H9 (cell line): ENCODE measurements around the gene PATL1. TPM values are rescaled to one million over a fixed set of nuclear protein-coding genes. Genes with fewer than 3 reads are reported as not detected.

Source experiments
- DNase-seq: peaks from one replicate; pipeline ENCODE4 v3.0.0-alpha.2; 2017
- H2AFZ ChIP-seq: one replicate; pipeline ENCODE4 v1.6.1; 2013; ENCODE audit warnings: mild to moderate bottlenecking, low read length, control low read depth, moderate library complexity
- H2AK5ac ChIP-seq: 2 replicates; pipeline ENCODE4 v1.6.1; 2013; ENCODE audit warnings: low read length, control low read depth, mixed read lengths; ENCODE audit not compliant: insufficient read length
- H2BK120ac ChIP-seq: one replicate; pipeline ENCODE4 v1.6.1; 2013; ENCODE audit warnings: low read depth, mild to moderate bottlenecking, low read length, control low read depth, inconsistent platforms; ENCODE audit not compliant: poor library complexity, severe bottlenecking
- H2BK12ac ChIP-seq: 2 replicates; pipeline ENCODE4 v1.6.1; 2013; ENCODE audit warnings: low read length, control low read depth, mixed read lengths, low read depth; ENCODE audit not compliant: insufficient read length
- H2BK15ac ChIP-seq: 2 replicates; pipeline ENCODE4 v1.6.1; 2013; ENCODE audit warnings: low read depth, low read length, control low read depth
- H2BK20ac ChIP-seq: one replicate; pipeline ENCODE4 v1.6.1; 2013; ENCODE audit warnings: low read depth, mild to moderate bottlenecking, low read length, control low read depth, inconsistent platforms; ENCODE audit not compliant: poor library complexity, severe bottlenecking
- H2BK5ac ChIP-seq: 2 replicates; pipeline ENCODE4 v1.6.1; 2013; ENCODE audit warnings: low read length, control low read depth, mixed read lengths; ENCODE audit not compliant: insufficient read length
- H3K14ac ChIP-seq: 2 replicates; pipeline ENCODE4 v1.6.1; 2013; ENCODE audit warnings: low read length, control low read depth; ENCODE audit not compliant: insufficient read depth
- H3K18ac ChIP-seq: 2 replicates; pipeline ENCODE4 v1.6.1; 2013; ENCODE audit warnings: low read depth, mild to moderate bottlenecking, mixed read lengths, low read length, control low read depth; ENCODE audit not compliant: insufficient read length
- H3K23ac ChIP-seq: 2 replicates; pipeline ENCODE4 v1.6.1; 2013; ENCODE audit warnings: low read length, control low read depth, mixed read lengths, low read depth; ENCODE audit not compliant: insufficient read length
- H3K23me2 ChIP-seq: 2 replicates; pipeline ENCODE4 v1.6.1; 2013; ENCODE audit warnings: low read depth, mild to moderate bottlenecking, mixed read lengths, low read length, control low read depth; ENCODE audit not compliant: insufficient read length, poor library complexity, severe bottlenecking
- H3K27ac ChIP-seq: 2 replicates; pipeline ENCODE4 v1.5.1; 2013; ENCODE audit warnings: low read length, control low read depth, mixed read lengths, low read depth; ENCODE audit not compliant: insufficient read length
- H3K27me3 ChIP-seq: 2 replicates; pipeline ENCODE4 v1.6.1; 2013; ENCODE audit warnings: low read length, control low read depth, inconsistent platforms; ENCODE audit not compliant: insufficient read depth
- H3K4ac ChIP-seq: 2 replicates; pipeline ENCODE4 v1.6.1; 2013; ENCODE audit warnings: low read depth, mild to moderate bottlenecking, control low read depth, inconsistent platforms, low read length, moderate library complexity
- H3K4me1 ChIP-seq: 2 replicates; pipeline ENCODE4 v1.6.1; 2013; ENCODE audit warnings: low read length, control low read depth, inconsistent platforms; ENCODE audit not compliant: insufficient read depth
- H3K4me2 ChIP-seq: 2 replicates; pipeline ENCODE4 v1.6.1; 2013; ENCODE audit warnings: low read length, control low read depth, mixed read lengths; ENCODE audit not compliant: insufficient read length, insufficient read depth
- H3K56ac ChIP-seq: 2 replicates; pipeline ENCODE4 v1.6.1; 2013; ENCODE audit warnings: low read depth, mild to moderate bottlenecking, mixed read lengths, low read length, control low read depth; ENCODE audit not compliant: insufficient read length
- H3K79me1 ChIP-seq: 2 replicates; pipeline ENCODE4 v1.6.1; 2013; ENCODE audit warnings: low read depth, mild to moderate bottlenecking, moderate library complexity, low read length, control low read depth, inconsistent platforms; ENCODE audit not compliant: insufficient read depth, poor library complexity, severe bottlenecking
- H3K79me2 ChIP-seq: 2 replicates; pipeline ENCODE4 v1.6.1; 2013; ENCODE audit warnings: low read length, control low read depth, inconsistent platforms; ENCODE audit not compliant: insufficient read depth
- H3K9ac ChIP-seq: 2 replicates; pipeline ENCODE4 v1.6.1; 2013; ENCODE audit warnings: low read length, control low read depth, mixed read lengths; ENCODE audit not compliant: insufficient read length; ENCODE audit errors: extremely low read depth
- H3K9me3 ChIP-seq: one replicate; pipeline ENCODE4 v1.6.1; 2013; ENCODE audit warnings: low read depth, low read length, inconsistent platforms; ENCODE audit not compliant: control insufficient read depth
- H3T11ph ChIP-seq: one replicate; pipeline ENCODE4 v1.6.1; 2013; ENCODE audit warnings: mild to moderate bottlenecking, low read length, control low read depth, inconsistent platforms
- H4K20me1 ChIP-seq: one replicate; pipeline ENCODE4 v1.6.1; 2013; ENCODE audit not compliant: control insufficient read depth, insufficient read length, insufficient read depth
- H4K5ac ChIP-seq: 2 replicates; pipeline ENCODE4 v1.6.1; 2013; ENCODE audit warnings: low read depth, mild to moderate bottlenecking, mixed read lengths, low read length, control low read depth; ENCODE audit not compliant: insufficient read length
- H4K8ac ChIP-seq: replicated peaks from 2 replicates; pipeline ENCODE4 v1.6.1; 2013; ENCODE audit warnings: low read length, control low read depth, mixed read lengths, low read depth; ENCODE audit not compliant: insufficient read length
- H4K91ac ChIP-seq: 2 replicates; pipeline ENCODE4 v1.6.1; 2013; ENCODE audit warnings: low read depth, mild to moderate bottlenecking, moderate library complexity, mixed read lengths, low read length, control low read depth; ENCODE audit not compliant: insufficient read length
- H3K27ac Mint-ChIP-seq, 3 experiments: 2 replicates in 2 of 3; 3 replicates in 1 of 3; pipeline ENCODE4 v1.8.0; 2020 to 2021; ENCODE audit warnings: mixed read lengths in 3 of 3, mild to moderate bottlenecking in 1 of 3, moderate library complexity in 1 of 3
- H3K27me3 Mint-ChIP-seq: 2 replicates; pipeline ENCODE4 v1.8.0; 2021; ENCODE audit warnings: low read depth, mild to moderate bottlenecking, moderate library complexity, mixed read lengths
- H3K36me3 Mint-ChIP-seq, 3 experiments: 2 replicates in 2 of 3; 3 replicates in 1 of 3; pipeline ENCODE4 v1.8.0; 2020 to 2021; ENCODE audit warnings: low read depth in 3 of 3, mixed read lengths in 3 of 3; ENCODE audit not compliant: insufficient read depth in 1 of 3
- H3K4me1 Mint-ChIP-seq, 2 experiments: 2 replicates each; pipeline ENCODE4 v1.8.0; 2020; ENCODE audit warnings: mixed read lengths in 2 of 2
- H3K4me3 Mint-ChIP-seq, 2 experiments: 2 replicates in 1 of 2; 3 replicates in 1 of 2; pipeline ENCODE4 v1.8.0; 2020 to 2021; ENCODE audit warnings: mild to moderate bottlenecking in 2 of 2, mixed read lengths in 2 of 2, moderate library complexity in 1 of 2
- H3K9me3 Mint-ChIP-seq, 2 experiments: 2 replicates in 1 of 2; 3 replicates in 1 of 2; pipeline ENCODE4 v1.8.0; 2020; ENCODE audit warnings: mild to moderate bottlenecking in 2 of 2, mixed read lengths in 2 of 2, moderate library complexity in 1 of 2
- CTCF ChIP-seq: fragments of 200-600 bp; sonication (generic); conservative IDR thresholded peaks from 3 replicates; pipeline ENCODE4 v1.8.0; 2021; ENCODE audit warnings: antibody characterized with exemption, mild to moderate bottlenecking
- WGBS: extraction: QIAGEN DNeasy Blood & Tissue Kit; methylation state at CpG from one replicate; pipeline ENCODE4 v1.1.7; 2013; ENCODE audit warnings: missing lambda C conversion rate, low lambda C conversion rate, mixed read lengths; ENCODE audit not compliant: insufficient read length; ENCODE audit errors: extremely low coverage; 5-methylcytosine and 5-hydroxymethylcytosine counted together
- total RNA-seq: library from RNA; stranded (reverse); gene quantifications from 2 replicates; pipeline ENCODE4 v1.2.1, GENCODE V29; 2021

PATL1 gene
- total RNA-seq, 1 experiment from 2014 or later, result 31.4 TPM

GRCh38 chr11:59667812-59668187 is 1.0 kb downstream of the PATL1 start:
- H2BK120ac ChIP-seq, result no peak overlapping the region
- H3K27me3 ChIP-seq, result no peaks in the 10 kb centered on the region
- H3K23me2 ChIP-seq, result peaks cover 10% of the 10 kb centered on the region
- no peaks in the 10 kb centered on the region for H3K9me3 ChIP-seq
- no peaks in the 10 kb centered on the region; a peak in 2 of 5 replicates for H3K9me3 Mint-ChIP-seq
- H3K4me2 ChIP-seq, result peak overlapping the region; percentile 83
- no peak overlapping the region for H4K5ac ChIP-seq
- H2BK20ac ChIP-seq, result no peak overlapping the region
- no peak overlapping the region for H3K14ac ChIP-seq
- no peak overlapping the region for H2BK15ac ChIP-seq
- no peak overlapping the region for H4K91ac ChIP-seq
- peak overlapping the region; percentile 88 to 92 for H3K4me3 Mint-ChIP-seq
- H3K79me2 ChIP-seq, result peaks cover 2% of the 10 kb centered on the region; the same call in 1 of the 2 replicates
- H2BK12ac ChIP-seq, result no peak overlapping the region
- no peaks in the 10 kb centered on the region for H4K20me1 ChIP-seq
- 100% methylated on average over 1 of the region's 3 CpGs for WGBS
- no peak overlapping the region for H2AFZ ChIP-seq
- H3K23ac ChIP-seq, result no peak overlapping the region
- H3K27me3 Mint-ChIP-seq, result no peaks in the 10 kb centered on the region; the same call in 1 of the 2 replicates
- no peak overlapping the region for H2BK5ac ChIP-seq
- DNase-seq, result no peak
- no peak overlapping the region for H3K27ac ChIP-seq
- no peak overlapping the region for H4K8ac ChIP-seq
- H3K27ac Mint-ChIP-seq, result peak overlapping the region; percentile 92 to 97 (median 97); a peak in 6 of 7 replicates
- no peak overlapping the region for H3T11ph ChIP-seq
- H3K56ac ChIP-seq, result no peak overlapping the region
- H3K36me3 Mint-ChIP-seq, result peaks cover 9 to 41% (median 33%) of the 10 kb centered on the region in 3 experiments; a peak in 5 of 7 replicates
- no peak overlapping the region for H3K4ac ChIP-seq
- H3K4me1 ChIP-seq, result peaks cover 3% of the 10 kb centered on the region; the same call in 1 of the 2 replicates
- no peak for TF ChIP-seq CTCF
- no peak overlapping the region for H2AK5ac ChIP-seq
- peak overlapping the region; percentile 79 for H3K9ac ChIP-seq
- H3K79me1 ChIP-seq, result no peaks in the 10 kb centered on the region
- peaks cover 16 to 18% of the 10 kb centered on the region in 2 experiments for H3K4me1 Mint-ChIP-seq
- H3K18ac ChIP-seq, result no peak overlapping the region
